HUES48 (cell line): ENCODE results near the gene TAB2.
"Not testable (repeated sequence)": the region's sequence is repeated elsewhere in the genome, so short reads cannot be mapped to it uniquely, and the experiment has no call there.

ENCODE experiments used
- H3K27ac ChIP-seq: one replicate; pipeline ENCODE4 v1.7.0; 2013; ENCODE audit warnings: low read depth, low read length, inconsistent platforms
- H3K27me3 ChIP-seq: 2 replicates; pipeline ENCODE4 v1.6.1; 2013; ENCODE audit warnings: mild to moderate bottlenecking, low read length; ENCODE audit not compliant: control insufficient read depth, insufficient read depth
- H3K36me3 ChIP-seq: 2 replicates; pipeline ENCODE4 v1.6.1; 2013; ENCODE audit warnings: low read length; ENCODE audit not compliant: control insufficient read depth, insufficient read depth
- H3K4me1 ChIP-seq: 2 replicates; pipeline ENCODE4 v1.6.1; 2013; ENCODE audit warnings: mild to moderate bottlenecking, low read length; ENCODE audit not compliant: control insufficient read depth, insufficient read depth
- H3K4me3 ChIP-seq: 2 replicates; pipeline ENCODE4 v1.5.1; 2013; ENCODE audit warnings: mild to moderate bottlenecking, low read depth, low read length
- H3K9ac ChIP-seq: 2 replicates; pipeline ENCODE4 v1.6.1; 2013; ENCODE audit warnings: mild to moderate bottlenecking, low read depth, low read length, moderate library complexity
- H3K9me3 ChIP-seq: 2 replicates; pipeline ENCODE4 v1.6.1; 2013; ENCODE audit warnings: low read length; ENCODE audit not compliant: control insufficient read depth, insufficient read depth

The TAB2 gene

DNA sequence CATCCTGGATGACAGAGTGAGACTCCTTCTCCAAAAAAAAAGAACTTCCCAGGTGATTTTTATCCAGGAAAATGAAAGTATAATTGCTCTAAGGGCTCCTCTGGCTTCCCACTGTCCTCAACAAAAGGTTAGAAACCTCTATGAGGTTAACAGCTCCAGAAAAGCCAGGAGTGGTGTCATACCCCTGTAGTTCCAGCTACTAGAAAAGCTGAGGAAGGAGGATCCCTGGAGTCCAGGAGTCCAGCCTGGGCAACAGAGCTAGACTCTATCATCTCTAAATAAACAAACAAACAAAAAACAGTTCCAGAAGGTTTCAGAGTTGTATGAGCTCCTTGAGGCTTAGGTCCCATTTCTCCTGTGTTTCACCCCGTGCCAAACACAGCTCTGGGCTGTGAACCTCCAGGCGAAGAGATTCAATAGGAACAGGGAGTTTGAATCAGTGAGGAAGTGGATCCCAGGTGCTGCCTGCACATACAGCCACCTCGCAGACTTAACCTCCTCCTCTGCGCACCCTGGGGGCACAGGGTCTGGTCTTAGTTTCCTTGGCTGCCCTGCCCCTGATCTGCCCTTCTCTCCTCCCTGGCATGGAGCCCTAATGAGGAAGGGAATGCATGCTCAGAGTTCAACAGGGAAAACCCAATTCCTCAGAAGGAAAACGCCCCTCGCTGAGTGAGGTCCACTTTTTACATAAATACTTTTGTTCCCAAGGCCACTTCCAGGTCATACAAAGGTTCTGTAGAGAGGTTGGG lies 136.3 kb downstream of the TAB2 start:
- Histone ChIP-seq H3K4me1 (no peaks in the 10 kb centered on the region; the same call in 1 of the 2 replicates), H3K27me3 (peaks cover 37% of the 10 kb centered on the region), H3K9ac (no peak overlapping the region), H3K27ac (no peak overlapping the region), H3K36me3 (no peaks in the 10 kb centered on the region), H3K9me3 (no peaks in the 10 kb centered on the region), H3K4me3 (no peak overlapping the region)

DNA sequence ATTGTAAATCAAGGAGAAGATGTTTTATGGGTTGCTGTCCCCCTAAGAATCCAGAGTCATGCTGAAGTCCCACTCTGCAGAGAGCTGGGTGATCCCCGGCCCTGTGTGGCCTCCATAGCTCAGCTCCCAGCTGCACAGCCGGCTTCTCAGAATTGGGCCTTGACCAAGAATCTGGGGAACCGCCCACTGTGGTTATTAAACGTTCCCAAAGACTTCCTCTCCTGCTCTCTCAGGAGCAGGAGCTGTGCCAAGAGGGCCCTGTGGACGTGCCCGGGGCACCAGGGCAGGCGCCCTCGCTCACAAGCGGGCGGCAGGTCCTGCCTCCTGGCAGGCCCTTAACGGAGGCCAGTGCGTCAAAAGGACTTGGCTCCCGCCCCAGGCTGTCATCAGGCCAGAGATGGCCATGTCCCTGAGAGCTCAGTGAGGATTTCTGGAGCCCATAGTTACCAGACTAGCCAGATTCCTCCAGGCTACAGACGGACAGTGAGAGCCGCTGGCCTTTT lies 136.9 kb downstream of the TAB2 start:
- Histone ChIP-seq H3K27ac (no peak overlapping the region), H3K4me3 (no peak overlapping the region), H3K9me3 (no peaks in the 10 kb centered on the region), H3K4me1 (no peaks in the 10 kb centered on the region; the same call in 1 of the 2 replicates), H3K9ac (no peak overlapping the region), H3K27me3 (peaks cover 35% of the 10 kb centered on the region), H3K36me3 (no peaks in the 10 kb centered on the region)

DNA sequence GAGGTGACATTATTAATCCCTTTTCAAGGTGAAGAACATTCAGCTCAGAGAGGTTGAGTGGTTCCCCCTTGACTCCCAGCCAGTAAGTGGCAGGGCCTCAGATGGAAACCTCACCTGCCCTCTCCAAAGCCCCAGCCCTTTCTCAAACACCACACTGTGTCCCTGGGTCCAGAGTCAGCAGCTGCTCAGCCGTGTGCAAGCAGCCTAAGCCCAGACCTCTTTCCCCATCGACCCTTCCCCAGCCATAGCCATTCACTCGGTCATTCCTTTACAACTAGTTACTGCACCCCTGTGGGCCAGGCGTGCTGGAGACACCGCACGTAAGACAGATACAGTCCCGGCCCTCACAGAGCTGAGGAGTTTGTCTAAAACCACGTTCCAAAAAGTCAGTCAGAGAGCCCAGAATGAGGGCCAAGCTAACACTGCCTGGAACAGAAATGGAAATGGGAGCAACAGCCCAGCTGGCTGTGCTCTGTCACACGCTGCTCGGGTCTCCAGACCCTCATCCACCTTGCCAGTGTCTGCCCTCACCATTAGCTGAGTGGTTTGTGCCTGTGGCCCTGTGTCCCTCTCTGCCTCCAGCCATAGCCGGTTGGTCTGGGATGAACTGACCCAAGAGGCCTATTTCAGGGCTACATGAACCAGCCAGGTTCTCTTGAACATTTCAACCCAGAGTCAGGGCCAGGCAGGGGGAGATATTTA lies 137.7 kb downstream of the TAB2 start:
- no peaks in the 10 kb centered on the region; the same call in 1 of the 2 replicates for H3K4me1 ChIP-seq
- H3K36me3 ChIP-seq: no peaks in the 10 kb centered on the region
- no peaks in the 10 kb centered on the region for H3K9me3 ChIP-seq
- H3K27ac ChIP-seq: no peak overlapping the region
- no peak overlapping the region for H3K9ac ChIP-seq
- peaks cover 28% of the 10 kb centered on the region for H3K27me3 ChIP-seq
- no peak overlapping the region for H3K4me3 ChIP-seq

DNA sequence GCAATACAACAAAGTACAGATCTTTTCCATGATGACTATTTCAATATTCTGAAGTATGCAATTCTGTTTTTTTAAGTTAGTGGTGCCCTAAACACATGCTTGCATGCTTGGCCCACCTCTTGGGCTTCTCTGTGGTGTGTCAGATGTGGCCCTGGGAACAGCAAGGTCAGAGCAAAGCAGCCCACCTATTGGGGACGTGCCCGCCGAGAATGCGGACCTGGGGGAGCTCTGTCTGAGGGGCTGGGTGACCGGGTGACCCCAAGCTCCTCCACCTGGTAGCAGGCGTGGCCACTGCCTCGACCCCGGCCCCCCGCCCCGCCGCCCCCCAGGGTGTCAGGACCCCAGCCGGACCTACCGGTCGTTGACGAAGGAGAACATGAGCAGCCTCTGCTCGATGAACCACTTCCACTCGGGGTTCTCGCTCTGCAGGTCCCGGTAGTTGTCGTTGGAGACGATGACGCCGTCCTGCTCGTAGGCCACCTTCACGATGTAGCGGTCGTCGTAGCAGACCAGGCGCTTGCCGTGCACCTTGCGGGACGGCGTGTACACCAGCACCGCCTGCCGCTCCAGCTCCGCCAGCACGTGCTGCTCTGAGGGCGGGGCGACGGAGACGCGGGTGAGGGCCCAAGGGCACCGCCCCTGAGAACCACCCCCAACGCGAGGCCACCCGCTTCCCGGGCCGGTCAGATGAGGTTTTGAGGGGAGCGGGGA lies 139.0 kb downstream of the TAB2 start:
- no peak overlapping the region for H3K4me3 ChIP-seq
- H3K27ac ChIP-seq: no peak overlapping the region
- no peak overlapping the region for H3K9ac ChIP-seq
- peaks cover 15% of the 10 kb centered on the region for H3K27me3 ChIP-seq
- no peaks in the 10 kb centered on the region for H3K9me3 ChIP-seq
- H3K36me3 ChIP-seq: no peaks in the 10 kb centered on the region
- H3K4me1 ChIP-seq: no peaks in the 10 kb centered on the region

DNA sequence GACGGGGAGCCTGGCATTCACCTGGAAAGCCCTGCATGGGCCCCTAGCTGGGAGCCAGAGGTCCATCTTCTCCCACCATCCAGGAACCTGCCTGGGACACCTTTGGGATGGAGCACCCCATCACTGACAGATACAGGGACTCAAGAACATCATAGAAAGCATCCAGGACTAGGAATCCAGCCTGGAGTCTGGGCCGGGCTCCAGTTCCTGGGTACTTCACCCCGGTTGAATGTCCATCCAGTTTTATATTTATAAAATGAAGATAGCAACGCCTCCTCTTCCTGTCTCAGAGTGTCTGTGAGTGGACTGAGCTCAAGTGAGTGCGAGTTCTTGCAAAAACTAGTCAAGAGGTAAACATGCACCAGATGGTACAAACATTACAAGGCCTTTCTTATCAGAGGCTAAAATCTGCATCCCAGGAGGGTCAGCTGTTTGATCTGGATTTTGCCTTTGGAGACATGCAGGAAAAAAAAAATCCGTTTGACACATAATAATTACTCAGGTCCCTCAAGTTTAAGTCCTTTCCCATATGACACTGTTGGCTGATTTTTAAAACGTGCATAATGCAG lies 139.9 kb downstream of the TAB2 start:
- H3K9ac ChIP-seq: no peak overlapping the region
- H3K27me3 ChIP-seq: peaks cover 6% of the 10 kb centered on the region
- H3K4me1 ChIP-seq: no peaks in the 10 kb centered on the region
- H3K36me3 ChIP-seq: no peaks in the 10 kb centered on the region
- H3K9me3 ChIP-seq: no peaks in the 10 kb centered on the region
- no peak overlapping the region for H3K4me3 ChIP-seq
- no peak overlapping the region for H3K27ac ChIP-seq

DNA sequence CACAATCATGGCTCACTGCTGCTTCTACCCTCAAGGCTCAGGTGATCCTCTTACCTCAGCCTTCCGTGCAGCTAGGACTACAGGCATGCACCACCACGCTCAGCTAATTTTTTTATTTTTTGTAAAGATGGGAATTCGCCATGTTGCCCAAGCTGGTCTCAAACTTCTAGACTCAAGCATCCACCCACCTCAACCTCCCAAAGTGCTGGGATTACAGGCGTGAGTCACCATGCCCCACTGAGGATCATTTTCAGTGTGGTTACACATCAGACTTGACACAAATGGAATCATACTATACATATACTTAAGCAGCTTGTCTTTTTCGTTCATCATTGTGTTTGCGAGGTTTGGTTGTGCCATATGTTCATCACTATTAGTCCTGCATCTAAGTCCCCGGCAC lies 140.7 kb downstream of the TAB2 start:
- Histone ChIP-seq H3K27ac (no peak overlapping the region), H3K4me3 (no peak overlapping the region), H3K27me3 (no peaks in the 10 kb centered on the region; the same call in 1 of the 2 replicates), H3K36me3 (no peaks in the 10 kb centered on the region), H3K9ac (no peak overlapping the region), H3K9me3 (no peaks in the 10 kb centered on the region), H3K4me1 (no peaks in the 10 kb centered on the region)

DNA sequence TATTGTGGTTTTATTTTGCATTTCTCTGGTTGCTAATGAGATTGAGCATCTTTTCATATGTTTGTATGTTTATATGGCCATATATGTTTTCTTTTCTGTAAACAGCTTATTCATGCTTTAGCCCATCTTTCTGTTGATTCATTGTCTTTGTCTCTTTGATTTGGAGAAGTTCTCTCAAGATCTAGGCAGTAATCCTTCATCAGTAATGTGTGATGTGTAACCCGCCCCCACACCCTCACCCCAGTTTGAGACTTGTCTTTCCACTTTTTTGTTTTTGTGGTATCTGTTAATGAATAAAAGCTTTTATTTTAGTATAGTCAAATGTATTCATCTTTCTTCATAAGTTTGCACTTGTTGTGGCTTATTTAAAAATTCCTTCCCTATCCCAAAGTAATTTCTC lies 141.3 kb downstream of the TAB2 start:
- Histone ChIP-seq H3K9me3 (no peaks in the 10 kb centered on the region), H3K27ac (no peak overlapping the region), H3K27me3 (no peaks in the 10 kb centered on the region; the same call in 1 of the 2 replicates), H3K9ac (no peak overlapping the region), H3K36me3 (no peaks in the 10 kb centered on the region), H3K4me1 (no peaks in the 10 kb centered on the region), H3K4me3 (no peak overlapping the region)

DNA sequence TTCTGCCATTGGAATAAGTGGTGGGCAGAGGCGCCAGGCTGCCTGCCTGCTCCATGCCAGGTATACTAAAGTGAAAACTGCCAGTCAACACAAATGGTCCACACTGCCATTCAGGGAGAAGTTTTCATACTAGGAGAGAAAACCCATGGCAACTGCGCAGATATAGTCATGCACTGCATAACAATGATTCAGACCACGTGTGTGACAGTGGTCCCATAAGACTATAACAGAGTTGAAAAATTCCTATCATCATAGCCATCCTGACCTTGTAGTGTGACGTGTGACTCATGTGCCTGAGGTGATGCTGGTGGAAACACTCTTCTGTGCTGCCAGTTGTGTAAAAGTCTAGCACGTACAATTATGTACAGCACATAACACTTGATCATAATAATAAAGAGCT lies 142.2 kb downstream of the TAB2 start:
- H3K36me3 ChIP-seq: no peaks in the 10 kb centered on the region

DNA sequence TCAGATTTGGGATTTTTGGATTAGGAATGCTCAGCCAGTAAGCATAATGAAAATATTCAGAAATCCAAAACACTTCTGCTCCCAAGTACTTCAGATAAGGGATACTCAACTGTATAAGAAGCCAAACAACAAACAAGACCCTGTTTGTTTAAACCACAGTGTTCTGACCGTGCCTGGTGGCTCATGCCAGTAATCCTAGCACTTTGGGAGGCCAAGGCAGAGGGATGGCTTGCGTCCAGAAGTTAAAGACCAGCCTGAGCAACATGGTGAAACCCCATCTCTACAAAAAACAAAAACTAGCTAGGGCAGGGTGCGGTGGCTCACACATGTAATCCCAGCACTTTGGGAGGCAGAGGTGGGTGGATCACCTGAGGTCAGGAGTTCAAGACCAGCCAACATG lies 142.7 kb downstream of the TAB2 start:
- not testable (repeated sequence) for H3K9ac ChIP-seq, H3K9me3 ChIP-seq, H3K4me1 ChIP-seq, H3K27ac ChIP-seq, H3K27me3 ChIP-seq, H3K4me3 ChIP-seq, H3K36me3 ChIP-seq

More for the DNA sequence above, 142.2 kb downstream of the TAB2 start:
- H3K27me3 ChIP-seq: no peaks in the 10 kb centered on the region
- H3K27ac ChIP-seq: no peak overlapping the region
- H3K9me3 ChIP-seq: no peaks in the 10 kb centered on the region
- H3K4me1 ChIP-seq: no peaks in the 10 kb centered on the region
- H3K4me3 ChIP-seq: no peak overlapping the region
- H3K9ac ChIP-seq: no peak overlapping the region
